OCI-M2 (cell line): ENCODE results near the gene TBC1D5.
"Not testable (repeated sequence)": the region's sequence is repeated elsewhere in the genome, so short reads cannot be mapped to it uniquely, and the experiment has no call there.

Source experiments
- DNase-seq: peaks from one replicate; lab custom pipeline; 2025; ENCODE audit not compliant: unreplicated experiment; lab: John Stamatoyannopoulos, UW

Gene TBC1D5

GRCh38 chr3:17143893-17144664, 598.4 kb downstream of the TBC1D5 start:
- DNase-seq: no peak

GRCh38 chr3:17142516-17142915, 599.9 kb downstream of the TBC1D5 start:
- DNase-seq: no peak

GRCh38 chr3:17141699-17142098, 600.7 kb downstream of the TBC1D5 start:
- DNase-seq: no peak

GRCh38 chr3:17140670-17141505, 601.5 kb downstream of the TBC1D5 start:
- no peak for DNase-seq

- DNase-seq: no peak
Measured at GRCh38 chr3:17138246-17139039, 604.0 kb downstream of the TBC1D5 start.

GRCh38 chr3:17137321-17137826, 605.1 kb downstream of the TBC1D5 start:
- no peak for DNase-seq

- DNase-seq: no peak
Measured at GRCh38 chr3:17136136-17136721, 606.2 kb downstream of the TBC1D5 start.

- DNase-seq: no peak
Measured at GRCh38 chr3:17135696-17136095, 606.7 kb downstream of the TBC1D5 start.

GRCh38 chr3:17133632-17134545, 608.5 kb downstream of the TBC1D5 start:
- no peak for DNase-seq

- DNase-seq: no peak
Measured at GRCh38 chr3:17132286-17133115, 609.9 kb downstream of the TBC1D5 start.

- DNase-seq: no peak
Measured at GRCh38 chr3:17130956-17131355, 611.5 kb downstream of the TBC1D5 start.

GRCh38 chr3:17129556-17129955, 612.9 kb downstream of the TBC1D5 start:
- DNase-seq: no peak

GRCh38 chr3:17128671-17129070, 613.8 kb downstream of the TBC1D5 start:
- not testable (repeated sequence) for DNase-seq

GRCh38 chr3:17125738-17126442, 616.5 kb downstream of the TBC1D5 start:
- no peak for DNase-seq

GRCh38 chr3:17122758-17123157, 619.7 kb downstream of the TBC1D5 start:
- no peak for DNase-seq

GRCh38 chr3:17121336-17121735, 621.1 kb downstream of the TBC1D5 start:
- DNase-seq: no peak

GRCh38 chr3:17120115-17120514, 622.3 kb downstream of the TBC1D5 start:
- DNase-seq: no peak
